ENCODE data around the gene MORN4.
"Not testable (repeated sequence)": the region's sequence is repeated elsewhere in the genome, so short reads cannot be mapped to it uniquely, and the experiment has no call there.

Gene MORN4

GRCh38 chr10:97640868-97641811, 7.8 kb upstream of the MORN4 start:
- Histone ChIP-seq H2AFZ (ENCODE audit: low read depth) (peak overlapping the region; percentile 95), H3K79me2 (ENCODE audit: insufficient read depth, low read depth) (0 out of 2 replicates have a peak, but pooled peaks cover 16% of the 10 kb centered on the region), H4K20me1 (ENCODE audit: insufficient read depth) (no peaks in the 10 kb centered on the region), H3K4me2 (peak overlapping the region; percentile 93), H3K9ac (peak overlapping the region; percentile 48; the same call in 1 of the 2 replicates), H3K4me1 (ENCODE audit: low read depth, poor library complexity, severe bottlenecking) (peaks cover 14% of the 10 kb centered on the region), H3K4me3 (IDR thresholded peaks at IDR 0.05; ENCODE audit: insufficient read depth, low read depth, low read length) (no peak overlapping the region), H3K27ac (0 out of 2 replicates have a peak overlapping the region, but pooled peaks have one; percentile 22), H3K36me3 (ENCODE audit: insufficient read depth) (no peaks in the 10 kb centered on the region; the same call in 1 of the 2 replicates), H3K27me3 (ENCODE audit: insufficient read depth, low read depth) (no peaks in the 10 kb centered on the region)
- no peak for TF ChIP-seq CTCF (conservative IDR thresholded peaks at IDR 0.05; ENCODE audit: low read depth, low read length)

GRCh38 chr10:97640174-97640867, 7.0 kb upstream of the MORN4 start, which contains the start of gene PI4K2A:
TSS of gene PI4K2A (plus strand) at chr10:97640671. CDS start at chr10:97640743, 72 bp downstream.
- peak within 1 kb of the TSS; percentile 48; the same call in 1 of the 2 replicates for H3K9ac ChIP-seq
- H2AFZ ChIP-seq (ENCODE audit: low read depth) = peak within 1 kb of the TSS; percentile 95
- H3K4me3 ChIP-seq (IDR thresholded peaks at IDR 0.05; ENCODE audit: insufficient read depth, low read depth, low read length) = no peak within 1 kb of the TSS
- H3K27me3 ChIP-seq (ENCODE audit: insufficient read depth, low read depth) = no peaks in the 10 kb centered on the region
- peak within 1 kb of the TSS; percentile 33 for H3K27ac ChIP-seq
- TF ChIP-seq CTCF (conservative IDR thresholded peaks at IDR 0.05; ENCODE audit: low read depth, low read length) = no peak
- peaks cover 14% of the 10 kb centered on the region for H3K4me1 ChIP-seq (ENCODE audit: low read depth, poor library complexity, severe bottlenecking)
- H3K79me2 ChIP-seq (ENCODE audit: insufficient read depth, low read depth) = 0 out of 2 replicates have a peak, but pooled peaks cover 16% of the 10 kb centered on the region
- no peaks in the 10 kb centered on the region for H4K20me1 ChIP-seq (ENCODE audit: insufficient read depth)
- H3K4me2 ChIP-seq = peak within 1 kb of the TSS; percentile 93
- H3K36me3 ChIP-seq (ENCODE audit: insufficient read depth) = no peaks in the 10 kb centered on the region; the same call in 1 of the 2 replicates

- H3K4me2 ChIP-seq; H3K27ac ChIP-seq; H3K4me3 ChIP-seq (IDR thresholded peaks at IDR 0.05; ENCODE audit: insufficient read depth, low read depth, low read length); H4K20me1 ChIP-seq (ENCODE audit: insufficient read depth); H3K27me3 ChIP-seq (ENCODE audit: insufficient read depth, low read depth); H3K9ac ChIP-seq; H3K36me3 ChIP-seq (ENCODE audit: insufficient read depth); H2AFZ ChIP-seq (ENCODE audit: low read depth): not testable (repeated sequence)
- Histone ChIP-seq H3K4me1 (ENCODE audit: low read depth, poor library complexity, severe bottlenecking) (peaks cover 14% of the 10 kb centered on the region), H3K79me2 (ENCODE audit: insufficient read depth, low read depth) (0 out of 2 replicates have a peak, but pooled peaks cover 16% of the 10 kb centered on the region)
Observed at GRCh38 chr10:97639090-97639489, 5.8 kb upstream of the MORN4 start.

- H3K4me3 ChIP-seq (IDR thresholded peaks at IDR 0.05; ENCODE audit: insufficient read depth, low read depth, low read length) = no peak overlapping the region
- no peaks in the 10 kb centered on the region for H4K20me1 ChIP-seq (ENCODE audit: insufficient read depth)
- no peaks in the 10 kb centered on the region for H3K79me2 ChIP-seq (ENCODE audit: insufficient read depth, low read depth)
- H3K4me1 ChIP-seq (ENCODE audit: low read depth, poor library complexity, severe bottlenecking) = peaks cover 5% of the 10 kb centered on the region
- no peaks in the 10 kb centered on the region for H3K36me3 ChIP-seq (ENCODE audit: insufficient read depth)
- no peak overlapping the region for H2AFZ ChIP-seq (ENCODE audit: low read depth)
- no peak overlapping the region for H3K4me2 ChIP-seq
- no peak overlapping the region for H3K9ac ChIP-seq
- TF ChIP-seq CTCF (conservative IDR thresholded peaks at IDR 0.05; ENCODE audit: low read depth, low read length) = no peak
- no peak overlapping the region for H3K27ac ChIP-seq
- H3K27me3 ChIP-seq (ENCODE audit: insufficient read depth, low read depth) = no peaks in the 10 kb centered on the region
Observed at GRCh38 chr10:97635577-97635976, 2.3 kb upstream of the MORN4 start.

All from KMS-11 (cell line).